SK-N-SH treated with all-trans-retinoic acid at 6 μM for 48 hours (cell line): Measurements from ENCODE around the gene ACAD10.

Experiments used
- ARNTL ChIP-seq: fragments of 450-650 bp; formaldehyde crosslinking; IDR thresholded peaks from 2 replicates; pipeline ENCODE4 v1.5.0; 2020; ENCODE audit warnings: low read depth, mild to moderate bottlenecking, moderate library complexity, borderline replicate concordance
- BACH2 ChIP-seq: fragments of 250-450 bp; sonication (Bioruptor Pico); IDR thresholded peaks from 2 replicates; pipeline ENCODE4 v1.9.0; 2021; ENCODE audit warnings: mild to moderate bottlenecking, borderline replicate concordance
- ESRRG ChIP-seq: fragments of 250-450 bp; sonication (Bioruptor Pico); IDR thresholded peaks from 2 replicates; pipeline ENCODE4 v1.6.1; 2021; ENCODE audit warnings: mild to moderate bottlenecking
- GLIS3 ChIP-seq: fragments of 250-450 bp; sonication (Bioruptor Pico); IDR thresholded peaks from 2 replicates; pipeline ENCODE4 v1.5.0; 2020; ENCODE audit warnings: mild to moderate bottlenecking, moderate library complexity
- ZFP3 ChIP-seq: fragments of 250-450 bp; sonication (Bioruptor Pico); IDR thresholded peaks from 2 replicates; pipeline ENCODE4 v1.5.0; 2020; ENCODE audit warnings: mild to moderate bottlenecking, moderate library complexity
- ZFP30 ChIP-seq: fragments of 450-650 bp; formaldehyde crosslinking; IDR thresholded peaks from 2 replicates; pipeline ENCODE4 v1.5.0; 2022; ENCODE audit warnings: mild to moderate bottlenecking, moderate library complexity
- ZNF565 ChIP-seq: fragments of 450-650 bp; formaldehyde crosslinking; conservative IDR thresholded peaks from 2 replicates; pipeline ENCODE4 v1.5.0; 2020; ENCODE audit warnings: low read depth, mild to moderate bottlenecking, moderate library complexity
- ZNF8 ChIP-seq: fragments of 450-650 bp; formaldehyde crosslinking; IDR thresholded peaks from 2 replicates; pipeline ENCODE4 v1.5.0; 2020; ENCODE audit warnings: mild to moderate bottlenecking, moderate library complexity
- TF ChIP-seq, protein P1 (sequence below): fragments of 250-450 bp; sonication (Bioruptor Pico); IDR thresholded peaks from 2 replicates; pipeline ENCODE4 v1.8.0; 2020; ENCODE audit warnings: mild to moderate bottlenecking, moderate library complexity, borderline replicate concordance
- TF ChIP-seq, protein P2 (sequence below): fragments of 250-450 bp; sonication (Bioruptor Pico); IDR thresholded peaks from 2 replicates; pipeline ENCODE4 v1.5.1; 2020; ENCODE audit warnings: low read depth, mild to moderate bottlenecking, moderate library complexity

DNA sequence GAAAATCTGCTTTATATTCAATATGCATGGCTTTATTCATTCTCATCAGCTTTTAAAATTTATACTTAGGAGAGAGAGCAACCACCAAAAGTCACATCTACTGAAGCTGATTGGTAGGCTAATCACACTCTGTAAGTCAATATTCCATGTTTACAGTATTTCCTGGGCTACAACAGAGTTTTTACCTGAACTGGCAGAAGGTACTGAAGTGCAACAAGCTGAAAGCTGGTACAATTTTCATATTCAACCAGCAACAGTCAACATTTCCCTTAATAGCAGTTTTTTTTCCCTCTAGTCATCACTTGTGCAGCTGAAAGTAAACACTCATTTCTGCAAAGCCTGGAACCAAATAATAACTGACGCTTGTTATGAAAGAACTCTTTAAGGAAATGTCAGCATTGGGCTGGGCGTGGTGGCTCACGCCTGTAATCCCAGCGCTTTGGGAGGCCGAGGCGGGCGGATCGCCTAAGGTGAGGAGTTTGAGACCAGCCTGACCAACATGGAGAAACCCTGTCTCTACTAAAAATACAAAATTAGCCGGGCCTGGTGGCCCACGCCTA, 13.0 kb upstream of the ACAD10 start:
- TF ChIP-seq ZNF565 (CRISPR knock-in tag) (no peak), BACH2 (CRISPR knock-in tag) (no peak), ZFP3 (CRISPR knock-in tag) (no peak), ZFP30 (CRISPR knock-in tag) (no peak), GLIS3 (CRISPR knock-in tag) (no peak), ARNTL (CRISPR knock-in tag) (no peak), ZNF8 (CRISPR knock-in tag) (no peak), ESRRG (CRISPR knock-in tag) (no peak)
- TF ChIP-seq, protein P1, sequence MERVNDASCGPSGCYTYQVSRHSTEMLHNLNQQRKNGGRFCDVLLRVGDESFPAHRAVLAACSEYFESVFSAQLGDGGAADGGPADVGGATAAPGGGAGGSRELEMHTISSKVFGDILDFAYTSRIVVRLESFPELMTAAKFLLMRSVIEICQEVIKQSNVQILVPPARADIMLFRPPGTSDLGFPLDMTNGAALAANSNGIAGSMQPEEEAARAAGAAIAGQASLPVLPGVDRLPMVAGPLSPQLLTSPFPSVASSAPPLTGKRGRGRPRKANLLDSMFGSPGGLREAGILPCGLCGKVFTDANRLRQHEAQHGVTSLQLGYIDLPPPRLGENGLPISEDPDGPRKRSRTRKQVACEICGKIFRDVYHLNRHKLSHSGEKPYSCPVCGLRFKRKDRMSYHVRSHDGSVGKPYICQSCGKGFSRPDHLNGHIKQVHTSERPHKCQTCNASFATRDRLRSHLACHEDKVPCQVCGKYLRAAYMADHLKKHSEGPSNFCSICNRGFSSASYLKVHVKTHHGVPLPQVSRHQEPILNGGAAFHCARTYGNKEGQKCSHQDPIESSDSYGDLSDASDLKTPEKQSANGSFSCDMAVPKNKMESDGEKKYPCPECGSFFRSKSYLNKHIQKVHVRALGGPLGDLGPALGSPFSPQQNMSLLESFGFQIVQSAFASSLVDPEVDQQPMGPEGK: no peak
- TF ChIP-seq, protein P2, sequence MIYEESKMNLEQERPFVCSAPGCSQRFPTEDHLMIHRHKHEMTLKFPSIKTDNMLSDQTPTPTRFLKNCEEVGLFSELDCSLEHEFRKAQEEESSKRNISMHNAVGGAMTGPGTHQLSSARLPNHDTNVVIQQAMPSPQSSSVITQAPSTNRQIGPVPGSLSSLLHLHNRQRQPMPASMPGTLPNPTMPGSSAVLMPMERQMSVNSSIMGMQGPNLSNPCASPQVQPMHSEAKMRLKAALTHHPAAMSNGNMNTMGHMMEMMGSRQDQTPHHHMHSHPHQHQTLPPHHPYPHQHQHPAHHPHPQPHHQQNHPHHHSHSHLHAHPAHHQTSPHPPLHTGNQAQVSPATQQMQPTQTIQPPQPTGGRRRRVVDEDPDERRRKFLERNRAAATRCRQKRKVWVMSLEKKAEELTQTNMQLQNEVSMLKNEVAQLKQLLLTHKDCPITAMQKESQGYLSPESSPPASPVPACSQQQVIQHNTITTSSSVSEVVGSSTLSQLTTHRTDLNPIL: no peak
